Esophagus (tissue), 2 donors: ENCODE results near the gene TNN. TPM values are rescaled to one million over a fixed set of nuclear protein-coding genes. Genes with fewer than 3 reads are reported as not detected.
"Not testable (repeated sequence)": the region's sequence is repeated elsewhere in the genome, so short reads cannot be mapped to it uniquely, and the experiment has no call there.

Experiments
- H3K27ac ChIP-seq, 2 donors: one replicate each; pipeline ENCODE4 v1.5.1; 2013; ENCODE audit warnings: low read depth in 2 of 2, mild to moderate bottlenecking in 2 of 2, inconsistent platforms in 1 of 2, low read length in 1 of 2, moderate library complexity in 1 of 2
- H3K27me3 ChIP-seq, 2 donors: one replicate each; pipeline ENCODE4 v1.6.1; 2013; ENCODE audit warnings: low read length in 2 of 2, control low read depth in 1 of 2, mild to moderate bottlenecking in 1 of 2; ENCODE audit not compliant: insufficient read depth in 2 of 2, control insufficient read depth in 1 of 2
- H3K36me3 ChIP-seq, 2 donors: one replicate each; pipeline ENCODE4 v1.6.1; 2013; ENCODE audit warnings: low read length in 1 of 2; ENCODE audit not compliant: control insufficient read depth in 2 of 2, insufficient read depth in 2 of 2
- H3K4me1 ChIP-seq, 2 donors: one replicate each; pipeline ENCODE4 v1.6.1; 2013; ENCODE audit warnings: low read length in 1 of 2; ENCODE audit not compliant: control insufficient read depth in 2 of 2, insufficient read depth in 2 of 2
- H3K4me3 ChIP-seq, 2 donors: one replicate each; pipeline ENCODE4 v1.5.1; 2013; ENCODE audit warnings: low read length in 2 of 2, mild to moderate bottlenecking in 2 of 2, low read depth in 1 of 2, moderate library complexity in 1 of 2
- H3K9me3 ChIP-seq, 2 donors: one replicate each; pipeline ENCODE4 v1.6.1; 2013; ENCODE audit warnings: mild to moderate bottlenecking in 2 of 2, low read depth in 1 of 2, low read length in 1 of 2, moderate library complexity in 1 of 2; ENCODE audit not compliant: control insufficient read depth in 2 of 2, insufficient read depth in 1 of 2
- WGBS, 2 donors: extraction: QIAGEN DNeasy Blood & Tissue Kit; methylation state at CpG; one replicate each; pipeline ENCODE4 v1.1.7; 2013; 5-methylcytosine and 5-hydroxymethylcytosine counted together
- polyA plus RNA-seq, 2 donors: library from polyadenylated mRNA; stranded (reverse); fragments of 200-250 nt; gene quantifications; one replicate each; pipeline ENCODE4 v1.2.3, GENCODE V29; 2013
- donor health status: healthy with polysubstance abuse.
- donor health status: Bipolar disorder and iron deficiency.

The TNN gene
- polyA plus RNA-seq, 2 donors: 0.07 to 0.08 TPM

DNA sequence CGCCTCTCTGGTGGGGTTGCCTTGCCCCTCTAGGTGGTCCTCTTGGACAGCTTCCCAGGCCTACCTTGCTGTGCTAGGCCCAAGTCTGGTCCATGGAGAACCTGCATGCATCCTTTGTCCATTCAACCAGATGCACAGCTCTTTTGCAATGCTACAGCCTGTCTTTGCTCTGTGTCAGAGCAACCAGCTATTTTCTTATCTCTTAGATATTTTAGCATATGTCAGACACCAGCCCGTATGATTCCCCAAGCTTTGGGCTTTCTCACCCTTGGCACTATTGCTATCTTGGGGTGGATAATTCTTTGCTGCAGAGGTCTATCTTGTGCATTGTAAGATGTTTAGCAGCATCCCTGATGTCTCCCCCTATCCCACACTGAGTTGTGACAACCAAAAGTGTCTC, 32.3 kb downstream of the TNN start:
- Histone ChIP-seq H3K9me3 (no peaks in the 10 kb centered on the region), H3K27ac (no peak overlapping the region), H3K4me3 (no peak overlapping the region), H3K36me3 (no peaks in the 10 kb centered on the region), H3K4me1 (no peaks in the 10 kb centered on the region), H3K27me3 (no peaks in the 10 kb centered on the region)
- WGBS, 2 donors: 80 to 84% methylated on average over 2 of the region's 2 CpGs

DNA sequence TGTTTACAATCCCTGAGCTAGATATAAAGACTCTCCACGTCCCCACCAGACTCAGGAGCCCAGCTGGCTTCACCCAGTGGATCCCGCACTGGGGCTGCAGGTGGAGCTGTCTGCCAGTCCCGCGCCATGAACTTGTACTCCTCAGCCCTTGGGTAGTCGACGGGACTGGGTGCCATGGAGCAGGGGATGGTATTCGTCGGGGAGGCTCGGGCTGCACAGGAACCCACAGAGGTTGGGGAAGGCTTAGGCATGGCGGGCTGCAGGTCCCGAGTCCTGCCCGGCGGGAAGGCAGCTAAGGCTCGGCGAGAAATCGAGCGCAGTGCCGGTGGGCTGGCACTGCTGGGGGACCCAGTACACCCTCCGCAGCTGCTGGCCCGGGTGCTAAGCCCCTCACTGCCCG, 34.5 kb downstream of the TNN start:
- 96 to 99% methylated on average over 16 to 20 of the region's 21 CpGs for WGBS, 2 donors
- H3K36me3 ChIP-seq, H3K4me1 ChIP-seq, H3K27ac ChIP-seq, H3K27me3 ChIP-seq, H3K4me3 ChIP-seq, H3K9me3 ChIP-seq: not testable (repeated sequence)

DNA sequence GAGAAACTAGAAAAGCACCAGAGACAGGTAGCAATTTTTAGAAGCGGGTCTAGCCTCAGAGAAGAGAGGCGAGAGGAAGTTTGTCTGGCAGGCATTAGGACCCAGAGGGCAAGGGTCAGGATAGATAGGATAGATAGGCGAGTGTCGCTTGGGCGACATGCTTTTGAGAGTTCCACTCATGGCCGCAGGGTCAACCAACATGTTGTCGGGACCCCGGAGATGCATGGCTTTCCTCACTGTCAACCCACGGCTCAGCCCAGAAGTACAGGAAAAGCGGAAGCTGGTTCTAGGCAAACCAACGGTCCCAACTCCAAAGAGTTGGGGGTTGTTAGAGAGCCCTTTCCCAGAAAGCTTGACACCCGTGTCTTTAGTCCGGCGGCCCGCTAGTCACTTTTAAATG, 38.9 kb downstream of the TNN start:
- not testable (repeated sequence) for H3K27ac ChIP-seq, H3K9me3 ChIP-seq, H3K4me1 ChIP-seq, H3K36me3 ChIP-seq, H3K27me3 ChIP-seq, H3K4me3 ChIP-seq
- WGBS, 2 donors: 88 to 91% methylated on average over 15 of the region's 15 CpGs

DNA sequence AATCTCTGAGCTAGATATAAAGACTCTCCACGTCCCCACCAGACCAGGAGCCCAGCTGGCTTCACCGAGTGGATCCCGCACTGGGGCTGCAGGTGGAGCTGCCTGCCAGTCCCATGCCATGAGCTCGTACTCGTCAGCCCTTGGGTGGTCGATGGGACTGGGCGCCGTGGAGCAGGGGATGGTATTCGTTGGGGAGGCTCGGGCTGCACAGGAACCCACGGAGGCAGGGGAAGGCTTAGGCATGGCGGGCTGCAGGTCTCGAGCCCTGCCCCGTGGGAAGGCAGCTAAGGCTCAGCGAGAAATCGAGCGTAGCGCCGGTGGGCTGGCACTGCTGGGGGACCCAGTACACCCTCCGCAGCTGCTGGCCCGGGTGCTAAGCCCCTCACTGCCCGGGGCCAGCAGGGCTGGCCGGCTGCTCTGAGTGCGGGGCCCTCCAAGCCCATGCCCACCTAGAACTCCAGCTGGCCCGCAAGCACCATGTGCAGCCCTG, 40.7 kb downstream of the TNN start:
- not testable (repeated sequence) for H3K36me3 ChIP-seq, H3K4me1 ChIP-seq, H3K9me3 ChIP-seq, H3K27ac ChIP-seq, H3K4me3 ChIP-seq, H3K27me3 ChIP-seq
- WGBS, 2 donors: 94 to 96% methylated on average over 20 to 24 of the region's 25 CpGs

DNA sequence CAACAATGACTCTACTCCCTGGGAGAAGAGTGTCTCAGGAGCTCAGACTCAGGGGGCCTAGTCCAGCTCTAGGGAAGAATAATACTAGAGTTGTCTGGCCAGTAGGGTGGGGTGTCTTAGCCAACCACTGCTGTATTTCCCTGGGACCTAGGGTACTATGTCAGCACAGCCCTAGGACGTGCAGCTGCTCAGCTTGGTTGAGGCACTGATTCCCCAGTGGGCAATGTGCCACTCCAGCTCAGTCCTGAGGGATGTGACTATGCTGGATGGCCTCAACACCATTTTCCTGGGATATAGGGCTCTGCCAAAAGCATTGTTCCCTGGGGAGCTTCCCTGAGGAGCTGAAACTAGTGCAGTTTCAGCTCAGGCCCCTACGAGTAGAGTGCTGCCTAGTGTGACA, 47.4 kb downstream of the TNN start:
- no peak overlapping the region for H3K4me3 ChIP-seq
- H3K27me3 ChIP-seq: no peaks in the 10 kb centered on the region
- 53 to 66% methylated on average over 2 of the region's 2 CpGs for WGBS, 2 donors
- H3K4me1 ChIP-seq: no peaks in the 10 kb centered on the region
- H3K9me3 ChIP-seq: peaks cover 0 to 5% of the 10 kb centered on the region in 2 donors
- no peak overlapping the region for H3K27ac ChIP-seq
- H3K36me3 ChIP-seq: no peaks in the 10 kb centered on the region

DNA sequence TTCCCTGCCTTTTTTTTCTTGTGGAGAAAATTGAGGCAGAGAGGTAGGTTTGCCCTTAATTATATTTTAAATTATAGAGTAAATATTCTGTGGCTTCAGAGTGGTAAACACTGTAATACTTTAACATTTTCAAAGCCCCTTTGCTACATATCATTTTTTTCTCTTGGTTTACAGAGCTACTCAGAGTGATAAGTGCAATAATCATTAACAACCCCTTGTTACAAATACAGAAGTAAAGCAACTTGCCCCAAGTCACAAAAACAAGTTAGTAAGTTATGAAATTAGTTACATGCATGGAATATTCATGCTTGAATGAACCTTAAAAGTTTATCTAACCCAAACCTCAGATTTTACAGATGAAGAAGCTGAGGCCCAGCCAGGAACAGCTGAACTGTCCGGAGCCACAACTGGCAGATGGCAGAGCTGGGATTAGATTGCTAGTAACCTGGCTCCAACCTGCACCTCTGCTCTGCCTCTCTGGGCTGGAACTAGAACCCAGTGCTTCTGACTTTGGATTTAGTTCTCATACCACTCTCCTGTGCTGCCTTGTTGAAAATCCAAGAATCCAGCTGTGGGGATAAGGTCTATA, 48.7 kb downstream of the TNN start:
- Histone ChIP-seq H3K27ac (no peak overlapping the region), H3K4me3 (no peak overlapping the region), H3K27me3 (no peaks in the 10 kb centered on the region), H3K4me1 (no peaks in the 10 kb centered on the region), H3K36me3 (no peaks in the 10 kb centered on the region), H3K9me3 (peaks cover 0 to 5% of the 10 kb centered on the region in 2 donors)
- WGBS, 2 donors: 43 to 61% methylated on average over 1 of the region's 1 CpG

DNA sequence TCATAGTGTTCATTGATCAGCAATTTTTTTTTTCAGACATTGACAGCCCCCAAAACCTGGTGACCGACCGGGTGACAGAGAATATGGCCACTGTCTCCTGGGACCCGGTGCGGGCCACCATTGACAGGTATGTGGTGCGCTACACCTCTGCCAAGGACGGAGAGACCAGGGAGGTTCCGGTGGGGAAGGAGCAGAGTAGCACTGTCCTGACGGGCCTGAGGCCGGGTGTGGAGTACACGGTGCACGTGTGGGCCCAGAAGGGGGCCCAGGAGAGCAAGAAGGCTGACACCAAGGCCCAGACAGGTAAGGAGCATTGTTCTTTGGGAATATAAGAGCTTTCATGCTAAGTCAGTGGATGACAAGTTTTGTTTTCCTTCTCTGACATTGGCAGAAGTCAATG, 49.3 kb downstream of the TNN start:
- WGBS, 2 donors: 72 to 75% methylated on average over 11 of the region's 11 CpGs
- H3K4me1 ChIP-seq: no peaks in the 10 kb centered on the region
- H3K27me3 ChIP-seq: no peaks in the 10 kb centered on the region
- no peak overlapping the region for H3K27ac ChIP-seq
- peaks cover 0 to 5% of the 10 kb centered on the region in 2 donors for H3K9me3 ChIP-seq
- no peak overlapping the region for H3K4me3 ChIP-seq
- H3K36me3 ChIP-seq: no peaks in the 10 kb centered on the region

DNA sequence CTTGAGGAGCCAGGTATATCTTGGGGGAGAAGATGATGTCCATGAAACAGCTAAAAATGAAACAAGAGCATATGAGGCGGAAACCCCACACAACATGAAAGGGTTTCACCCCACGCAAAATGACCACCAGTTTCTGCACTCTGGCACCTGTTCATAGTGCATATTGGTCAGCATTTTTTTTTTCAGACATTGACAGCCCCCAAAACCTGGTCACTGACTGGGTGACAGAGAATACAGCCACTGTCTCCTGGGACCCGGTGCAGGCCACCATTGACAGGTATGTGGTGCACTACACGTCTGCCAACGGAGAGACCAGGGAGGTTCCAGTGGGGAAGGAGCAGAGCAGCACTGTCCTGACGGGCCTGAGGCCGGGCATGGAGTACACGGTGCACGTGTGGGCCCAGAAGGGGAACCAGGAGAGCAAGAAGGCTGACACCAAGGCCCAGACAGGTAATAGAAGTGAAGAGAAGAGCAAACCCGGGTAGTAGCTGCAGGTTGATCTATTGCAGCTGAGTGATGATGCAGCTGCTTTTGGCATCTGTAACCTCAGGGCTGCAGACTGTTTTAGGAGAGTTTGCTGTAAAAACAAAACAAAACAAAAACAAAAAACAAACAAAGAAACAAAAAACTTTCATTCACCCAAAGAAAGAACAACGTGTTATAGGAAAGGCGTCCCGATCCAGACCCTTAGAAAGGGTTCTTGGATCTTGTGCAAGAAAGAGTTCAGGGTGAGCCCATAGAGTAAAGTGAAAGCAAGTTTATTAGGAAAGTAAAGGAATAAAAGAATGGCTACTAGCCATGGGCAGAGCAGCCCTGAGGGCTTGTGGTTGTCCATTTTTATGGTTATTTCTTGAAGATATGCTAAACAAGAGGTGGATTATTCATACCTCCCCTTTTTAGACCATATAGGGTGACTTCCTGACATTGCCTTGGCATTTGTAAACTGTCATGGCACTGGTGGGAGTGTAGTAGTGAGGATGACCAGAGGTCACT, 51.0 kb downstream of the TNN start:
- H3K36me3 ChIP-seq: no peaks in the 10 kb centered on the region
- no peak overlapping the region for H3K27ac ChIP-seq
- peaks cover 0 to 5% of the 10 kb centered on the region in 2 donors for H3K9me3 ChIP-seq
- no peaks in the 10 kb centered on the region for H3K4me1 ChIP-seq
- WGBS, 2 donors: 83 to 86% methylated on average over 13 of the region's 13 CpGs
- no peaks in the 10 kb centered on the region for H3K27me3 ChIP-seq
- H3K4me3 ChIP-seq: no peak overlapping the region

DNA sequence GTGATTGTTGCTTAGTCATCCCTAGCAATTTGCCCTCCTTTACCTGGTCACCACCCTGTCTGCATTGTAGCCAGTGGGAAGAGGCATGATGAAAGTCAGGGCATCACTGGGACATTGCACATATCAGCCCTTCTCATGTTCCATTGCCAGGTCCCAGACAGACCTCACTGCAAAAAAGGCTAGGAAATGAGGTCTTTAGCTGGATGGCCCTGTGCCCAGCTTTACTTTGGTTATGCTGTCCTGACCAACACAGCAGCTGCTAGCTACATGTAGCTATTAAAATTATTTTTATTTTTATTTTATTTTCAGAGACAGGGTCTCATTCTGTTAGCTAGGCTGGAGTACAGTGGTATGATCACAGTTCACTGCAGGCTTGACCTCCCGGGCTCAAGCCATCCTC, 52.9 kb downstream of the TNN start:
- H3K36me3 ChIP-seq: no peaks in the 10 kb centered on the region
- H3K9me3 ChIP-seq: no peaks in the 10 kb centered on the region
- no peak overlapping the region for H3K27ac ChIP-seq
- 94 to 96% methylated on average over 1 of the region's 1 CpG for WGBS, 2 donors
- no peaks in the 10 kb centered on the region for H3K27me3 ChIP-seq
- H3K4me3 ChIP-seq: no peak overlapping the region
- no peaks in the 10 kb centered on the region for H3K4me1 ChIP-seq
